Dermis microvascular lymphatic vessel endothelial cell (primary cell): Measurements from ENCODE around the gene THSD1. TPM values are rescaled to one million over a fixed set of nuclear protein-coding genes. Genes with fewer than 3 reads are reported as not detected.
A peak's percentile ranks its signal among the peaks of the same experiment; 100 is the strongest.
"Not testable (repeated sequence)": the region's sequence is repeated elsewhere in the genome, so short reads cannot be mapped to it uniquely, and the experiment has no call there.

ENCODE experiments used
- DNase-seq, 2 donors: peaks; one replicate each; pipeline versions ENCODE4 v3.0.0 to v3.0.0-alpha.2; 2010; ENCODE audit warnings: low read depth in 2 of 2
- total RNA-seq: library from RNA; depleted of rRNA; stranded (reverse); fragments of >200 nt; gene quantifications from 2 replicates; pipeline ENCODE4 v1.2.1, GENCODE V29; 2014

The THSD1 gene
- total RNA-seq, 1 donor from 2014 or later: 41.3 TPM

DNA sequence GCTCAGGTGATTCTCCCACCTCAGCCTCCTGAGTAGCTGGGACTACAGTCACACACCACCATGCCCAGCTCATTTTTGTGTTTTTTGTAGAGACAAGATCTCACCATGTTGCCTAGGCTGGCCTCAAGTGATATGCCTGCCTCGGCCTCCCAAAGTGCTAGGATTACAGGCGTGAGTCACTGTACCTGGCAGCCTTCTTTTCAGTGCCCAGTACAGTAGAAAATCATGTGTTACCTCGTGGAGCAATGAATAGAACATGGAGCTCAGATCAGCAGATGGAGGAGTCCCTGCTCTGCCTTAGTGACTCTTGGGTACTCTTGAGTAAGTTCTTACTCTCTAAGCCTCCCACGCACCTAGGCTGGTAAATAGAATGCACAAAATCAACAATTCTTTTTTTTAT lies 44.7 kb downstream of the THSD1 start:
- no peak for DNase-seq

DNA sequence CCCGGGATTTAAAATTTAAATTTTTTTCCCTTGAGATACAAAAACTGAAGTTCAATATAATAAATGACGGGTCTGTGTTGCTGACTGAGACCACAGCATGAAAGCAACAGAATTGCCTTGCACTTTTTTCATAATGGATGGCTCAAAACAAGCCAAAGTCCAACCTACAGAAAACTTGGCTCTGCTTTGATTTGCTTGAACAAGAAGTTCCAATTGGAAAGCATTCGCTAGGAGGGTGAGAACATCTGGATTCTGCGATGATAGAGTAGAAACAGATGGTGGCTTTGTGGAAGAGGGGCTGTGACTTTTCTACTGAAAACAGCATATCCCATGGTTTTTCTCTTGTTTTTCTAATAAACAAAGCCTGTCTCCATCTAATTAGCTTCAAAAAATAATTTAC lies 46.4 kb downstream of the THSD1 start:
- no peak for DNase-seq

DNA sequence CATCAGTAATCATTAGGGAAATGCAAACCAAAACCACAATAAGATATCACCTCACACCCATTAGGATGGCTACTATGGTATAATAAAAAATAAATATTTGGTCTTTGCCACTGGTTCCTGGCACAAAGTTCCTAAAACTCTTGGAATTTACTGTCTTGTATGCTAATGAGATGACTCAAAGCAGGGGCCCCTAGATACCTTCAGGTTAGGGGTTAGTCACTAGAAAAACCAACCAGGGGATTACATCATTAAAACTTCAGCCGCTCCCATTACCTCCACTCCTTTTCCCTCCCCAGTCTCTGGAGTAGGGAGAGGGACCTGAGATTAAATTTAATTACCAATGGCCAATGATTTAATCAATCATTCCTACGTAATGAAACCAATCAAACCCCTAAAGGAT lies 49.6 kb downstream of the THSD1 start:
- no peak for DNase-seq

DNA sequence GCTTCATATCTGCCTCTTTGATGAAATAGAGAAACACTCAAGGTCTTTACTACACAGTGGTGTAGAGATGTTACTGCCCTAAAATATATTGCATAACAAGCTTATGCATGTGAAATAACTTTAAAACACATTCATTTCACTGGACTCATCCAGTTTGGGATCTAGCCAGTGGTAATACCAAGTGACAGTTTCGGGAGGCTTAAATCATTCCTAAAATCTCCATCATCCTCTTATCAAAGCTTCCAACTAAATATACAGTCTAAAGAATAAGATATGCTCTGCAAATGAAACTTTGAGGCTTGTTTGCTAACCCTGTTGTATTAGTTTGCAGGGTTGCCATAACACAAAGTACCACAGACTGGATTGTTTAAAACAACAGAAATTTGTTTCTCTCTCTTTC lies 52.8 kb downstream of the THSD1 start:
- no peak for DNase-seq

DNA sequence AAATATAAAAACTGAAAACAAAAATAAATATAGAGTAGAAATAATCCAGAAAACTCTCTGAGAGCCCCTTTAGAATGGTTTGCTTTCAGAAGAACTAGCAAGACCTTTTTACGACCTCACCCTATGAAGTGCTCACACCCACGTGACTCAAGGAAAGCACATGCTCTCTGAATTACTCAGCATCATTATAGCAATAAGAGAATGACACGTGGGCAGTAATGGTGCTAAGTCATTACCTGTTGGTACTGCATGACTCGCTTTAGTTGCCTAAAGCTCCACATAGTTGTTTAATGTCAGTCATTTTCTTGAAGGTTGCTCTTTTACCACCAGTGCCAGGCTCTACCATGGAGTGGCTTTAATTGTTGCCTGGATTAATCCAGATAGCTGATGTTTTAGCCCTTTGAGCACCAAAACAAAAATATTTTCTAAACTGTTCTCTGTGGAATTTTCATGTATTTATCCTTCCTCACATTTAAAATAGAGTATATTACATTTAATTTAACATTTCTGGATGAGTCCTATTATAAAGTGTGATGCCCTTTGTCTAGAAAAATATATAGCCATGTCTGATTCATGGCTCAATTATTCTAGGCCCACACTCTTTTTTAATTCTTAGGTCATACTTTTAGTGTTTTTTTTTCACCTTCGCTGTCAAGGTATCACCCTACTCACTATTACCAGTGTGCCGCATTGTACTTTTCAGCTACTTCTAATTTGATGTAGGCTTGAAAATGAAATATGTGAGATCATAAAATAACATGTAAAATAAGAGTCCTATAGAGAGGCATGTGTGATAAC lies 56.8 kb downstream of the THSD1 start:
- peak in 1 of 2 donors; percentile 60 for DNase-seq

DNA sequence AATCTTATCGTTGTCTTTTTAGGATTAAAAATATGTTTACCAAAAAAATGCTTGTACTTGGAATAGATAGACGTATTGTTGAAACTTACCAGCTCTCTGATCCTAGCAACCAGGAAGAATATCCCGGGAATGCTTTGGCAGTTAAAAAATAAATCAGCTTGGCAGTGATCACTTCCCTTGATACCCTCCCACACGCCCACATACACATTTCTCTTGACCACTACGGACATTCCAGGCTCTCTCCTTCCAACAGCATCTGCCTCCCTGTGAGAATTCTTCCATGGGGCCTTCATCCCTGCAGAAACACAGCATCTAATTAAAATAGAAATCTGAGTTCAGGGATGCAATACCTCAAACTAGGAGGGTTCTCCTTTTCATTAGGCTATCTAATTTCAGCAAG lies 57.9 kb downstream of the THSD1 start:
- peak; percentile 39 to 76 for DNase-seq

DNA sequence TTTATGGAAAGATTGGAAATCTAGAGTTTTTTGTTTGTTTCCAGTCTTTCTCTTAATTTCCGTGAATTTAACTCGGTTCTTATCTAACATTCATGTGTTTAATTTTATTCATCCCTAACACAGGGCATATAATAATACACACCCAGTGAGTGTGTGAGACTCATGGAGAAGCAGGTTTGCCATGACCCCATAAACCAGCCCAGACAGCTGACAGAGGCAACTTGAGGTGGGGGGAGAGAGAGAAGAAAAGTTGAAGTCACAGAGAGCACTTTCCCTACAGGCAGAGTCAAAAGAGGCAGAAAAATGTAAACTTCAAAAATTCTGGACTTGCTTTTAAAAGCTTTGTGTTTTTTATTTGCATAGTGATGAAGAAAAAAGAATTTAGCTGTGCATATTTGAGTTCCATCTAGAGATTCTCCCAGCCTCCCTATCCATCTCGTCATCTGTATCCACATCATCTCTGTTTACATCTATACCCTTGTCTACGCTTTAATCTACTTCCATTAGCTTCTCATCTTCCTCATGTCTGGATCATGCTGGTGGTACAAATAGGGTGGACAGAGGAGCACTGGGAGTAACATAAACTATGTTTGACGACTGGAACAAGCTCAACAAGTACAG lies 60.2 kb downstream of the THSD1 start:
- no peak for DNase-seq

DNA sequence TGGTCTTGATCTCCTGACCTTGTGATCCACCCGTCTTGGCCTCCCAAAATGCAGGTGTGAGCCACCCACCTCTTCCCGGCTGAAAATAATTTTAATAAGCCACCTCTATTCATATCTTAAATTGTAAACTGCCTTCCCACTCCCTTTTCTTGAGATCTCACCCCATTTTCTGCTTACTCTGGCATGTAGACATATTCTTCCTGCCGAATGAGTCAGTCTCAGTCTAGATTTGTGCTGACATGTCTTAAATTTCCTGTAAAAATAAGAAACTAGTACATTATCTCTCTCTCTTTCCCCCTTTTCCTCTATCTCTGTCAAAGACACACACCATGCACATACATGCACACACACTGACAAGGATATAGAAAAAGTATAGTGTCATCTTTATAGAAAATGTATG lies 60.9 kb downstream of the THSD1 start:
- peak in 1 of 2 donors; percentile 60 for DNase-seq

DNA sequence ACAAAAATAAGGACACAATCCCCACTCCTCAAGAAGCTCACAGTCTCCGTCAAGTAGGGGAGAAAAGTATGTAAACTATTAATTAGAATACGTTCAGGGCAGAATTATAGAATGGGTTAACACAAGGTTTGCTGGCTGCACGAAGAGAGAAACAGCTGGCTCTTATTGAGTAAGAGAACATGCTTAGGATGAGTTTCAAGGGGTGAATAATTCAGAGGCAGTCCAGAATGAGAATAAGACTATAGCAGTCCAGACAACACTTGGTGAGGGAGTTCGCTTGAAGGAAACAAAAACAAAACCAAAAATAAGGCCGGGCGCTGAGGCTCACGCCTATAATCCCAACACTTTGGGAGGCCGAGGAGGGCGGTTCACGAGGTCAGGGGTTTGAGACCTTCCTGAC lies 61.9 kb downstream of the THSD1 start:
- DNase-seq: no peak

DNA sequence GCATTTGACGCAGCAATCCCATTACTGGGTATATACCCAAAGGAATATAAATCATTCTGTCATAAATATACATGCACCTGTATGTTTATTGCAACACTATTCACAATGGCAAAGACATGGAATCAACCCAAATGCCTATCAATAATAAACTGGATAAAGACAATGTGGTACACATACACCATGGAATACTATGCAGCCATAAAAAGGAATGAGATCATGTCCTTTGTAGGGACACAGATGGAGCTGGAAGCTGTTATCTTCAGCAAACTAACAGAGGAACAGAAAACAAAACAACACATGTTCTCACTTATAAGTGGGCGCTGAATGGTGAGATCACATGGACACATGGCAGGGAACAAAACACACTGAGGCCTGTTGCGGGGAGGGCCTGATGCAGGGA lies 63.8 kb downstream of the THSD1 start:
- DNase-seq: not testable (repeated sequence)

DNA sequence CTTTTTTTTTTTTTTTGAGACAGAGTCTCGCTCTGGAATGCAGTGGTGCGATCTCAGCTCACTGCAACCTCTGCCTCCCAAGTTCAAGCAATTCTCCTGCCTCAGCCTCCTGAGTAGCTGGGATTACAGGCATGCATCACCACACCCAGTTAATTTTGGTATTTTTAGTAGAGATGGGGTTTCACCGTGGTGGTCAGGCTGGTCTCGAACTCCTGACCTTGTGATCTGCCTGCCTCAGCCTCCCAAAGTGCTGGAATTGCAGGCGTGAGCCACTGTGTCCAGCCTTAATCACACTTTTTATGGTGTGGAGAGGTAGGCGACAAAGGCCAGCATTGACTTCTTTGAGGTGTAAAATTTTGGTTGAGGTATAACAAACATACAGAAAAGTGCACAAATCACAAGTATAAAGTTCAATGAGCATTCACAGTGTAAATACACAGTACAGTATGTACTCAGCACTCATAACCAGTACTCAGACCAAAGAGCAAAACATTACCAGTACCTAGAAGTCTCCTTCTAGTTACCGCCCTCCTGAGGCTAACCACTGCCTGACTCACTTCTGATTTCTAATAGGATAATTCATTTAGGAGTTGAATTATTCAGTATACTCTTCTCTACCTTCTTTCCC lies 68.0 kb downstream of the THSD1 start:
- not testable (repeated sequence) for DNase-seq

DNA sequence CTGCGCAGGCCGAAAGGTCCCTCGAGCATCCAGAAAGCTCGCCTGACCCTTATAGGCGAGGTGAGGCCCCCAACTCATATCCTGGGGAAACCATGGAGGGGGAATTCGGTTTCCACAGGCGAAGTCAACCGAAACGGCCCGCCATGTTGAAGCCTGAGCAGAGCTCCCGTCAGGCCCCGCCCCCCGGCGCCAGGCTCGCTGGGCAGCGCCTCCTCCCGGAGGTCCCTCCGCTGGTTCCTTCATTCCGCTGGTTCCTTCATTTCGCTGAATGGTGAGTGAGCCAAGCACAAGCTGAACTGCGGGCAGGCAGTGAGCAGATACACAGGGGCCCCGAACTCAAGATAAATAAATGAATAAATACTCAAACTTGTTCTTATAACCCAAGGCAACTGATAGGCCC lies 71.9 kb downstream of the THSD1 start:
- DNase-seq: not testable (repeated sequence)

DNA sequence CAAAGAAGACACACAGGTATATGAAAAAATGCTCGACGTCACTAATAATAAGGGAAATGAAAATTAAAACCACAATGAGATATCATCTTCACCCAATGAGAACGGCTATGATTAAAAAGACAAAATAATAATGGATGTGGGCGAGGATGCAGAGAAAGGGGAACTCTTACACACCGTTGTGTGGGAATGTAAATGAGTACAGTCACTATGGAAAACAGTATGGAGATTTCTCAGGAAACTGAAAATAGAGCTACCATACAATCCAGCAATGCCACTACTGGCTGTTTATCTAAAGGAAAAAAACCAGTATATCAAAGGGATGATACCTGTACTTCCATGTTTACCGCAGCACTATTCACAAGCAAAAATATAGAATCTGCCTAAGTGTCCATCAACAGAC lies 74.1 kb downstream of the THSD1 start:
- DNase-seq: not testable (repeated sequence)

Other genes with a start within 250 kb of the THSD1 start
- gene NEK3, start 246.6 kb downstream of the THSD1 start, total RNA-seq: 9.2 and 12.2 TPM in 2 replicates
- 18.9 and 20.5 TPM in 2 replicates for gene VPS36, start 44.5 kb upstream of the THSD1 start, total RNA-seq
- gene CKAP2, start 49.3 kb upstream of the THSD1 start, total RNA-seq: 16.6 and 20.4 TPM in 2 replicates
- gene HNRNPA1L2, start 236.3 kb upstream of the THSD1 start, total RNA-seq: 2.2 and 2.7 TPM in 2 replicates
- gene SUGT1, start 246.7 kb upstream of the THSD1 start, total RNA-seq: 26.3 and 33.1 TPM in 2 replicates